ENCODE results near the gene DTX1. TPM values are rescaled to one million over a fixed set of nuclear protein-coding genes. Genes with fewer than 3 reads are reported as not detected.

The DTX1 gene
- total and polyA plus RNA-seq, 2 of the 13 experiments (the other 11 are each of a cell fraction or from before 2014, with no cell fraction given) = not detected

DNA sequence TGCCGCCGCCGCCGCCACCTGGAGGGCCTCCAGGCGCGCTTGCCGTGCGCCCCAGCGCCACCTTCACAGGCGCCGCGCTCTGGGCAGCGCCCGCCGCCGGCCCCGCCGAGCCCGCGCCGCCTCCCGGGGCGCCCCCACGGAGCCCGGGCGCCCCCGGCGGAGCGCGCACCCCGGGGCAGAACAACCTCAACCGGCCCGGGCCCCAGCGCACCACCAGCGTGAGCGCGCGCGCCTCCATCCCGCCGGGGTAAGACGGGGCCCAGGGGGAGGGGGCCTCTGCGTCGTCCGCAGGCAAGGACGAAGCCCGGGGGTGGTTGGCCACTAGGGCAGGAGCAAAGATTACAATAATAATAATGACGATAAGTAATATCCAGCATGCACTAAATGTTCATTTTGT is 21.3 kb downstream of the DTX1 start:
- no TSS peak for BruUV-seq (replicated peaks)
- no peaks in the 10 kb centered on the region for H3K79me2 ChIP-seq (ENCODE audit: insufficient read depth, low read length)
- H3K27me3 ChIP-seq (ENCODE audit: control insufficient read depth in 1 of 2, insufficient read depth in 2 of 2, low read length in 2 of 2) = peaks cover 0 to 1% of the 10 kb centered on the region in 2 experiments; a peak in 2 of 5 replicates
- H3K9ac ChIP-seq (ENCODE audit: insufficient read depth, low read depth, low read length) = no peak overlapping the region
- ATAC-seq (no peak), FAIRE-seq (no peak), DNase-seq (ENCODE audit: low spot score) (no peak)
- H3K4me3 ChIP-seq (replicated peaks in 1 of 3; ENCODE audit: insufficient read depth in 1 of 3, low read depth in 2 of 3, low read length in 3 of 3) = no peak overlapping the region
- H3K27ac ChIP-seq (ENCODE audit: extremely low read length, insufficient read depth, low read length) = no peak overlapping the region
- 84% methylated on average over 37 of the region's 48 CpGs for WGBS (ENCODE audit: low lambda C conversion rate)
- ChIA-PET POLR2A (no interaction called here), CTCF (ENCODE audit: low intra/inter-chr PET ratio, low total read pairs) (no interaction called here)
- H3K4me2 ChIP-seq (ENCODE audit: low read depth, low read length) = no peak overlapping the region
- no peak overlapping the region for H2AFZ ChIP-seq (ENCODE audit: low read length)
- H4K20me1 ChIP-seq (ENCODE audit: insufficient read depth, low read length) = no peaks in the 10 kb centered on the region
- intact Hi-C loops (cut with micrococcal nuclease; ENCODE audit: unreplicated experiment) = no loop called here
- in situ Hi-C loops (cut with HindIII; ENCODE audit: extremely low pct_ligation_motif_present, low pct_unique_long_range_greater_than_20kb) = no loop called here
- peaks cover under 1% of the 10 kb centered on the region; the same call in 1 of the 2 replicates for H3K4me1 ChIP-seq (ENCODE audit: insufficient read depth, low read length)
- no peaks in the 10 kb centered on the region for H3K9me3 ChIP-seq (ENCODE audit: low read length)
- H3K36me3 ChIP-seq (replicated peaks in 1 of 2; ENCODE audit: control insufficient read depth in 1 of 2, insufficient read depth in 2 of 2, low read length in 2 of 2) = no peaks in the 10 kb centered on the region
- no peak for TF ChIP-seq NONO (IDR thresholded peaks at IDR 0.05)
- no peak for TF ChIP-seq NONO (CRISPR knock-in tag; conservative IDR thresholded peaks at IDR 0.05)
- TF ChIP-seq GTF2F1 (IDR thresholded peaks at IDR 0.05; ENCODE audit: low read length) = no peak
- TF ChIP-seq, protein P1, sequence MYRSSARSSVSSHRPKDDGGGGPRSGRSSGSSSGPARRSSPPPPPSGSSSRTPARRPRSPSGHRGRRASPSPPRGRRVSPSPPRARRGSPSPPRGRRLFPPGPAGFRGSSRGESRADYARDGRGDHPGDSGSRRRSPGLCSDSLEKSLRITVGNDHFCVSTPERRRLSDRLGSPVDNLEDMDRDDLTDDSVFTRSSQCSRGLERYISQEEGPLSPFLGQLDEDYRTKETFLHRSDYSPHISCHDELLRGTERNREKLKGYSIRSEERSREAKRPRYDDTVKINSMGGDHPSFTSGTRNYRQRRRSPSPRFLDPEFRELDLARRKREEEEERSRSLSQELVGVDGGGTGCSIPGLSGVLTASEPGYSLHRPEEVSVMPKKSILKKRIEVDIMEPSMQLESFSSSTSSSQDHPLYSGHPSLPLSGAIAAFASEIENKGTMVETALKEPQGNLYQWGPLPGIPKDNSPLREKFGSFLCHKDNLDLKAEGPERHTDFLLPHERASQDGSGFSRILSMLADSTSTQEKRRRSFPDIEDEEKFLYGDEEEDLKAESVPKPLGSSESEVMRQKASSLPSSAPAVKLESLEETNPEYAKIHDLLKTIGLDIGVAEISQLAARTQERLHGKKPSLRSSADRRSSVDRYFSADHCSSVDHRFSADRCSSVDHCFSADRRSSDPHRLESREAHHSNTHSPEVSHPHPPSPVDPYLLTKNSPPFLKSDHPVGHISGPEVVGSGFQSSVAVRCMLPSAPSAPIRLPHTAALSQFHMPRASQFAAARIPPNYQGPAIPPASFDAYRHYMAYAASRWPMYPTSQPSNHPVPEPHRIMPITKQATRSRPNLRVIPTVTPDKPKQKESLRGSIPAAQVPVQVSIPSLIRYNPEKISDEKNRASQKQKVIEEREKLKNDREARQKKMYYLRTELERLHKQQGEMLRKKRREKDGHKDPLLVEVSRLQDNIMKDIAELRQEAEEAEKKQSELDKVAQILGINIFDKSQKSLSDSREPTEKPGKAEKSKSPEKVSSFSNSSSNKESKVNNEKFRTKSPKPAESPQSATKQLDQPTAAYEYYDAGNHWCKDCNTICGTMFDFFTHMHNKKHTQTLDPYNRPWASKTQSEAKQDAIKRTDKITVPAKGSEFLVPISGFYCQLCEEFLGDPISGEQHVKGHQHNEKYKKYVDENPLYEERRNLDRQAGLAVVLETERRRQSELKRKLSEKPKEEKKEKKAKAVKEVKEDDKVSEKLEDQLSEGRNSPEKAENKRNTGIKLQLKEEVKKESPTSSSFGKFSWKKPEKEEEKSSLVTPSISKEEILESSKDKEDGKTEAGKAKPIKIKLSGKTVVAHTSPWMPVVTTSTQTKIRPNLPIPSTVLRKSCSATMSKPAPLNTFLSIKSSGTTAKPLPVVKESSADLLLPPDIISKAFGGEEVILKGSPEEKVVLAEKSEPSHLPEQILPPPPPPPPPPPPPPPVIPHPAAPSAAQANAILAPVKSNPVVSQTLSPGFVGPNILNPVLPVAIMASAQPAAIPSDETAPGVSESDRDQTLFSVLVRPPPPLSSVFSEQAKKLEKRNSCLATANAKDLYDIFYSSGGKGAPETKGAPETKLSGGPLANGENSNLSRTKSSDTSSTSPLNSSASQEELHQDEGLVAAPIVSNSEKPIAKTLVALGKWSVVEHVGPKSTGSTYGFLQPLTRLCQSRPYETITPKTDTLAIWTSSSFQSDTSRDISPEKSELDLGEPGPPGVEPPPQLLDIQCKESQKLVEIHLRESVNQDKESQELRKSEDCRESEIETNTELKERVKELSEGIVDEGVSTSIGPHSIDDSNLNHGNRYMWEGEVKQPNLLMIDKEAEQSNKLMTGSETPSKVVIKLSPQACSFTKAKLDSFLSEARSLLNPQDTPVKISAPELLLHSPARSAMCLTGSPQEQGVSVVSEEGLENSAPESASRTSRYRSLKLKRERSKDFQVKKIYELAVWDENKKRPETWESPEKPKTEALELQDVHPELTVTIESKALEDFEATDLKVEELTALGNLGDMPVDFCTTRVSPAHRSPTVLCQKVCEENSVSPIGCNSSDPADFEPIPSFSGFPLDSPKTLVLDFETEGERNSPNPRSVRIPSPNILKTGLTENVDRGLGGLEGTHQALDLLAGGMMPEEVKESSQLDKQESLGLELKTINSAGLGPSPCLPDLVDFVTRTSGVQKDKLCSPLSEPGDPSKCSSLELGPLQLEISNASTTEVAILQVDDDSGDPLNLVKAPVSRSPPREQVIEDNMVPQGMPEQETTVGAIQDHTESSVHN (CRISPR knock-in tag; IDR thresholded peaks at IDR 0.05) = no peak
- TF ChIP-seq RORA (CRISPR knock-in tag; IDR thresholded peaks at IDR 0.05) = no peak
- TF ChIP-seq, protein P2, sequence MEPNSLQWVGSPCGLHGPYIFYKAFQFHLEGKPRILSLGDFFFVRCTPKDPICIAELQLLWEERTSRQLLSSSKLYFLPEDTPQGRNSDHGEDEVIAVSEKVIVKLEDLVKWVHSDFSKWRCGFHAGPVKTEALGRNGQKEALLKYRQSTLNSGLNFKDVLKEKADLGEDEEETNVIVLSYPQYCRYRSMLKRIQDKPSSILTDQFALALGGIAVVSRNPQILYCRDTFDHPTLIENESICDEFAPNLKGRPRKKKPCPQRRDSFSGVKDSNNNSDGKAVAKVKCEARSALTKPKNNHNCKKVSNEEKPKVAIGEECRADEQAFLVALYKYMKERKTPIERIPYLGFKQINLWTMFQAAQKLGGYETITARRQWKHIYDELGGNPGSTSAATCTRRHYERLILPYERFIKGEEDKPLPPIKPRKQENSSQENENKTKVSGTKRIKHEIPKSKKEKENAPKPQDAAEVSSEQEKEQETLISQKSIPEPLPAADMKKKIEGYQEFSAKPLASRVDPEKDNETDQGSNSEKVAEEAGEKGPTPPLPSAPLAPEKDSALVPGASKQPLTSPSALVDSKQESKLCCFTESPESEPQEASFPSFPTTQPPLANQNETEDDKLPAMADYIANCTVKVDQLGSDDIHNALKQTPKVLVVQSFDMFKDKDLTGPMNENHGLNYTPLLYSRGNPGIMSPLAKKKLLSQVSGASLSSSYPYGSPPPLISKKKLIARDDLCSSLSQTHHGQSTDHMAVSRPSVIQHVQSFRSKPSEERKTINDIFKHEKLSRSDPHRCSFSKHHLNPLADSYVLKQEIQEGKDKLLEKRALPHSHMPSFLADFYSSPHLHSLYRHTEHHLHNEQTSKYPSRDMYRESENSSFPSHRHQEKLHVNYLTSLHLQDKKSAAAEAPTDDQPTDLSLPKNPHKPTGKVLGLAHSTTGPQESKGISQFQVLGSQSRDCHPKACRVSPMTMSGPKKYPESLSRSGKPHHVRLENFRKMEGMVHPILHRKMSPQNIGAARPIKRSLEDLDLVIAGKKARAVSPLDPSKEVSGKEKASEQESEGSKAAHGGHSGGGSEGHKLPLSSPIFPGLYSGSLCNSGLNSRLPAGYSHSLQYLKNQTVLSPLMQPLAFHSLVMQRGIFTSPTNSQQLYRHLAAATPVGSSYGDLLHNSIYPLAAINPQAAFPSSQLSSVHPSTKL (CRISPR knock-in tag; IDR thresholded peaks at IDR 0.05) = no peak
- no peak for TF ChIP-seq ZNF543 (CRISPR knock-in tag; IDR thresholded peaks at IDR 0.05)
- no peak for TF ChIP-seq FOSL2 (CRISPR knock-in tag; IDR thresholded peaks at IDR 0.05)
- no peak for TF ChIP-seq ZNF775 (CRISPR knock-in tag; IDR thresholded peaks at IDR 0.05; ENCODE audit: borderline replicate concordance)
- TF ChIP-seq ZFYVE20 (CRISPR knock-in tag; IDR thresholded peaks at IDR 0.05; ENCODE audit: borderline replicate concordance, low read depth) = no peak
- TF ChIP-seq, protein P3, sequence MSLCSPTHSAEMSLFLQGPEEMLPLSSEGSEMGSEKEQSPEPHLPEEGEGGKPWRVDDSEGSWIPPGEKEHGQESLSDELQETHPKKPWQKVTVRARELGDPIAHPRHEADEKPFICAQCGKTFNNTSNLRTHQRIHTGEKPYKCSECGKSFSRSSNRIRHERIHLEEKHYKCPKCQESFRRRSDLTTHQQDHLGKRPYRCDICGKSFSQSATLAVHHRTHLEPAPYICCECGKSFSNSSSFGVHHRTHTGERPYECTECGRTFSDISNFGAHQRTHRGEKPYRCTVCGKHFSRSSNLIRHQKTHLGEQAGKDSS (CRISPR knock-in tag; IDR thresholded peaks at IDR 0.05; ENCODE audit: borderline replicate concordance, low read depth) = no peak

All from HepG2 (cell line).